Activated CD4-positive, alpha-beta T cell treated with anti-CD3 and anti-CD28 coated beads for 1 hour (primary cell): ENCODE measurements around the gene CXCL8.
"Not testable (repeated sequence)": the region's sequence is repeated elsewhere in the genome, so short reads cannot be mapped to it uniquely, and the experiment has no call there.

ENCODE experiments used
- DNase-seq: peaks from one replicate; pipeline ENCODE4 v3.0.0-alpha.2; 2020

CXCL8 gene

GRCh38 chr4:73740353-73740778 is at the start of gene CXCL8:
Gene CXCL8, plus strand, starts transcription at chr4:73740569. Its CDS starts 90 bp downstream, at chr4:73740659.
- no peak for DNase-seq

GRCh38 chr4:73691201-73691600 is 49.2 kb upstream of the CXCL8 start:
- not testable (repeated sequence) for DNase-seq

- no peak for DNase-seq
These were observed 48.6 kb upstream of the CXCL8 start for GRCh38 chr4:73691759-73692158.

- DNase-seq: no peak
These were observed 48.1 kb upstream of the CXCL8 start for GRCh38 chr4:73692254-73692653.

GRCh38 chr4:73692701-73693100 is 47.7 kb upstream of the CXCL8 start:
- DNase-seq: no peak

GRCh38 chr4:73693811-73694210 is 46.6 kb upstream of the CXCL8 start:
- no peak for DNase-seq

- DNase-seq: no peak
These were observed 42.2 kb upstream of the CXCL8 start for GRCh38 chr4:73698217-73698616.

- DNase-seq: no peak
These were observed 39.3 kb upstream of the CXCL8 start for GRCh38 chr4:73701116-73701515.

- DNase-seq: no peak
These were observed 37.5 kb upstream of the CXCL8 start for GRCh38 chr4:73702796-73703287.

GRCh38 chr4:73703320-73703719 is 37.0 kb upstream of the CXCL8 start:
- DNase-seq: no peak

- no peak for DNase-seq
These were observed 35.9 kb upstream of the CXCL8 start for GRCh38 chr4:73704314-73705055.

- no peak for DNase-seq
These were observed 35.3 kb upstream of the CXCL8 start for GRCh38 chr4:73705056-73705432.

GRCh38 chr4:73705721-73706120 is 34.6 kb upstream of the CXCL8 start:
- no peak for DNase-seq

- no peak for DNase-seq
These were observed 33.6 kb upstream of the CXCL8 start for GRCh38 chr4:73706811-73707210.

- DNase-seq: no peak
These were observed 33.0 kb upstream of the CXCL8 start for GRCh38 chr4:73707269-73707875.

- no peak for DNase-seq
These were observed 32.3 kb upstream of the CXCL8 start for GRCh38 chr4:73707918-73708577.

GRCh38 chr4:73709451-73710033 is 30.8 kb upstream of the CXCL8 start:
- no peak for DNase-seq

GRCh38 chr4:73710094-73710493 is 30.3 kb upstream of the CXCL8 start:
- no peak for DNase-seq

GRCh38 chr4:73711989-73712388 is 28.4 kb upstream of the CXCL8 start:
- no peak for DNase-seq

GRCh38 chr4:73713650-73714049 is 26.7 kb upstream of the CXCL8 start:
- DNase-seq: no peak

GRCh38 chr4:73714647-73715046 is 25.7 kb upstream of the CXCL8 start:
- DNase-seq: no peak

GRCh38 chr4:73715659-73716058 is 24.7 kb upstream of the CXCL8 start:
- DNase-seq: no peak
